A549 (cell line): ENCODE data around the gene TOP3B. TPM values are rescaled to one million over a fixed set of nuclear protein-coding genes. Genes with fewer than 3 reads are reported as not detected.

Source experiments
- ATAC-seq, 2 experiments: fragments of 200-7000 bp in 1 of 2; fragments of >200 bp in 1 of 2; cut with Nextera tagmentation in 1 of 2; cut with Tn5 transposase in 1 of 2; 3 replicates each; pipeline versions ENCODE4 v1.8.0 to v1.9.1; 2018 to 2020; ENCODE audit warnings: mild to moderate bottlenecking in 1 of 2, moderate library complexity in 1 of 2
- CTCF ChIA-PET: fragments of 300-600 bp; sonication (Branson Sonifier 250); formaldehyde crosslinking; extraction: SDS; loops from one replicate; lab custom pipeline; 2021; ENCODE audit warnings: antibody characterized with exemption, inconsistent platforms; lab: Yijun Ruan, JAX
- POLR2A ChIA-PET: fragments of 350-600 bp; formaldehyde crosslinking; extraction: SDS; loops from one replicate; lab custom pipeline; 2021; ENCODE audit warnings: antibody characterized with exemption, inconsistent platforms; lab: Yijun Ruan, JAX
- DNase-seq, 2 experiments: peaks; one replicate each; pipeline versions ENCODE4 v3.0.0 to v3.0.0-alpha.2; 2011 to 2016; ENCODE audit warnings: low read depth in 1 of 2, low spot score in 1 of 2
- FAIRE-seq: peaks from 2 replicates; lab custom pipeline; 2011; peaks lifted over from hg19 to GRCh38; lab: Jason Lieb, UNC
- H3K27ac ChIP-seq, 2 experiments: fragments of >200 bp; sonication (Bioruptor Twin); formaldehyde crosslinking; 3 replicates each; pipeline ENCODE4 v1.5.1; 2016 to 2017
- H3K4me1 ChIP-seq: fragments of >200 bp; sonication (Bioruptor Twin); formaldehyde crosslinking; 3 replicates; pipeline ENCODE4 v1.6.1; 2016
- H3K4me2 ChIP-seq: fragments of >200 bp; sonication (Bioruptor Twin); formaldehyde crosslinking; 3 replicates; pipeline ENCODE4 v1.6.1; 2016
- H3K4me3 ChIP-seq: fragments of >200 bp; sonication (Bioruptor Twin); formaldehyde crosslinking; 3 replicates; pipeline ENCODE4 v1.5.1; 2016
- H3K9me3 ChIP-seq: fragments of >200 bp; sonication (Bioruptor Twin); formaldehyde crosslinking; 3 replicates; pipeline ENCODE4 v1.6.1; 2016
- BCL3 ChIP-seq: fragments of >200 bp; sonication (Bioruptor Twin); formaldehyde crosslinking; IDR thresholded peaks from 3 replicates; pipeline ENCODE4 v1.6.1; 2016
- BHLHE40 ChIP-seq: IDR thresholded peaks from 2 replicates; pipeline ENCODE4 v1.6.1; 2012; ENCODE audit warnings: low read depth, low read length, inconsistent platforms
- CBX2 ChIP-seq: fragments of 200-600 bp; sonication (generic); IDR thresholded peaks from 2 replicates; pipeline ENCODE4 v1.6.1; 2016; ENCODE audit warnings: low read depth, mild to moderate bottlenecking, borderline replicate concordance
- CEBPB ChIP-seq, 2 experiments: fragments of >200 bp in 1 of 2; sonication (Bioruptor Twin) in 1 of 2; formaldehyde crosslinking in 1 of 2; IDR thresholded peaks; 2 replicates each; pipeline ENCODE4 v1.6.1; 2012 to 2016
- CHD4 ChIP-seq: fragments of 200-600 bp; sonication (generic); IDR thresholded peaks from 2 replicates; pipeline ENCODE4 v1.6.1; 2016; ENCODE audit warnings: antibody characterized with exemption, mild to moderate bottlenecking, borderline replicate concordance
- E2F6 ChIP-seq: IDR thresholded peaks from 2 replicates; pipeline ENCODE4 v1.6.1; 2012; ENCODE audit warnings: low read depth, borderline replicate concordance
- EP300 ChIP-seq, 2 experiments: fragments of >200 bp; sonication (Bioruptor Twin); formaldehyde crosslinking; IDR thresholded peaks; 2 replicates in 1 of 2; 3 replicates in 1 of 2; pipeline ENCODE4 v1.6.1; 2016 to 2017
- FOSB ChIP-seq: fragments of 250-450 bp; sonication (Bioruptor Pico); IDR thresholded peaks from 2 replicates; pipeline ENCODE4 v1.5.0; 2020; ENCODE audit warnings: mild to moderate bottlenecking, moderate library complexity
- GATA3 ChIP-seq: IDR thresholded peaks from 2 replicates; pipeline ENCODE4 v1.6.1; 2012; ENCODE audit warnings: borderline replicate concordance
- HDAC2 ChIP-seq: fragments of 200-600 bp; sonication (generic); IDR thresholded peaks from 2 replicates; pipeline ENCODE4 v1.6.1; 2016
- JUN ChIP-seq, 2 experiments: fragments of >200 bp; sonication (Bioruptor Twin); formaldehyde crosslinking; IDR thresholded peaks; 2 replicates in 1 of 2; 3 replicates in 1 of 2; pipeline ENCODE4 v1.6.1; 2016 to 2017
- KDM1A ChIP-seq: fragments of 200-600 bp; sonication (generic); IDR thresholded peaks from 2 replicates; pipeline ENCODE4 v1.6.1; 2016; ENCODE audit warnings: low read depth, mild to moderate bottlenecking
- KDM5A ChIP-seq: fragments of 200-600 bp; sonication (generic); IDR thresholded peaks from 2 replicates; pipeline ENCODE4 v1.6.1; 2016; ENCODE audit warnings: antibody characterized with exemption, mild to moderate bottlenecking
- MAZ ChIP-seq: fragments of 150-350 bp; IDR thresholded peaks from 2 replicates; pipeline ENCODE4 v1.6.1; 2014; ENCODE audit warnings: antibody characterized with exemption, low read depth, low read length, borderline replicate concordance
- MYC ChIP-seq: IDR thresholded peaks from 2 replicates; pipeline ENCODE4 v1.6.1; 2012; ENCODE audit warnings: mild to moderate bottlenecking, inconsistent platforms, low read length, improper control_type of control experiment, borderline replicate concordance
- NFE2L2 ChIP-seq: fragments of 150-350 bp; conservative IDR thresholded peaks from 2 replicates; pipeline ENCODE4 v1.6.1; 2014; ENCODE audit warnings: low read length
- NR3C1 ChIP-seq: fragments of >200 bp; sonication (Bioruptor Twin); formaldehyde crosslinking; IDR thresholded peaks from 3 replicates; pipeline ENCODE4 v1.6.1; 2017
- POLR2A ChIP-seq: IDR thresholded peaks from 2 replicates; pipeline ENCODE4 v1.6.1; 2012; ENCODE audit warnings: mild to moderate bottlenecking, low read length
- RARB ChIP-seq: fragments of 250-450 bp; sonication (Bioruptor Pico); IDR thresholded peaks from 2 replicates; pipeline ENCODE4 v1.8.0; 2021; ENCODE audit warnings: mild to moderate bottlenecking, moderate library complexity
- RNF2 ChIP-seq: fragments of 200-600 bp; sonication (generic); IDR thresholded peaks from 2 replicates; pipeline ENCODE4 v1.6.1; 2016; ENCODE audit warnings: low read depth, mild to moderate bottlenecking, antibody characterized with exemption, moderate library complexity, borderline replicate concordance
- SMC3 ChIP-seq: fragments of >200 bp; sonication (Bioruptor Twin); formaldehyde crosslinking; IDR thresholded peaks from 3 replicates; pipeline ENCODE4 v1.6.1; 2018; ENCODE audit warnings: inconsistent platforms
- SREBF2 ChIP-seq: fragments of 450-650 bp; IDR thresholded peaks from 2 replicates; pipeline ENCODE4 v1.6.1; 2014; ENCODE audit warnings: mild to moderate bottlenecking, moderate library complexity
- ZC3H11A ChIP-seq: fragments of 450-650 bp; IDR thresholded peaks from 2 replicates; pipeline ENCODE4 v1.6.1; 2014; ENCODE audit warnings: antibody characterized with exemption, mild to moderate bottlenecking
- WGBS: methylation state at CpG from one replicate; pipeline ENCODE4 v1.1.6; 2017; ENCODE audit errors: missing lambda C conversion rate; 5-methylcytosine and 5-hydroxymethylcytosine counted together
- polyA plus RNA-seq, 4 experiments: library from polyadenylated mRNA; depleted of rRNA in 3 of 4; stranded (reverse); fragments of >200 nt; fragmentation: RNase III in 1 of 4; extraction: RNeasy Plus Mini Kit Qiagen cat#74134 plus additional on column Dnase treatment in 1 of 4; gene quantifications; 2 replicates in 3 of 4; 3 replicates in 1 of 4; pipeline ENCODE4 v1.2.3, GENCODE V29; 2011 to 2017
- TF ChIP-seq, protein P1 (sequence below): fragments of 200-600 bp; sonication (generic); IDR thresholded peaks from 2 replicates; pipeline ENCODE4 v1.6.1; 2016; ENCODE audit warnings: antibody characterized with exemption, mild to moderate bottlenecking, moderate library complexity

TOP3B gene
- polyA plus RNA-seq, 2 of the 4 experiments (the other 2 are of a cell fraction), result 11.5 to 19.8 TPM

DNA sequence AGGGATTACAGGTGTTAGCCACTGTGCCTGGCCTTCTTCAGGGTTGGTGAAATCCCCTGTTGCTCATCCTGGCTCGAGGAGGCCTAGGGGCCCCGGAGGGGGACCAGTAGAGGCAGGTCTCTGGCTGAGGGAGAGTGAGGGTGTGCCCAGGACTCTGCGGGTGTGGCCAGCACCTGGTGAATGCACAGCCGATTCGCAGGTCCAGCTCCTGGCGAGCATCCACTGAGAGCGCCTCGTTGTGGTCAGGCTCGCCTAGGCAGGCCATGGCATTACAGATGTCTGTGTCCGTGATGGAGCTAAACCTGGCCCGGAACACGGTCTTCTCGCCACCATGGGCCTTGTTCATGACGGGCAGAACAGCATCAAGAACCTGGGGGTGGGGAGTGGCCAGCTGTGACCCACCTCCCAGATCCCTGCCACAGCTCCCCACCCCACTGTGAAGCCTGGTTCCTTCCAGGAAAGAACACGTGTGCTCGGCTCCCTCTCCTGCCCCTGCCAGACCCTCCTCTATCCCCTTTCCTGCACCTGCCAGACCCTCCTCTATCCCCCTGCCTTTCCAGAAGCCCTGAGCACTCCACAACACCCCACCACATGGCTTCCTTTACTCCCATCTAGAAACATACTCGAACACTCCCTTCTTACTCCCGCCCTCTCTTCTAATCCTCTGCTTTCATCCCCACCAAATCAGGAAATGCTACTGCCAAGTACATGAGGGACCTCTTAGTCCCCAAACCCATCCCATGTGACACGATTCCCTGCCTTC, 12.4 kb downstream of the TOP3B start:
- H3K4me3 ChIP-seq, result no peak overlapping the region
- ChIA-PET CTCF (interaction anchor here (0.6 to 4.2 kb wide), 6 partner anchors 12 to 63 kb away, joined by 3 to 21 read pairs (median 4); partner anchors contain the start of genes PPM1F and TOP3B), POLR2A (no interaction called here)
- TF ChIP-seq E2F6 (no peak), JUN (IDR thresholded peaks at IDR 0.05) (no peak), EP300 (IDR thresholded peaks at IDR 0.05) (no peak), SREBF2 (no peak), MAZ (no peak), HDAC2 (no peak), KDM1A (no peak), GATA3 (no peak), POLR2A (no peak), RARB (CRISPR knock-in tag) (no peak), KDM5A (no peak), ZC3H11A (no peak), RNF2 (no peak), FOSB (CRISPR knock-in tag) (no peak), MYC (no peak), NR3C1 (no peak)
- H3K4me2 ChIP-seq, result no peak overlapping the region
- no peaks in the 10 kb centered on the region for H3K9me3 ChIP-seq
- no peak overlapping the region for H3K27ac ChIP-seq
- WGBS, result 95% methylated on average over 13 of the region's 19 CpGs
- ATAC-seq (no peak), FAIRE-seq (no peak), DNase-seq (no peak)
- H3K4me1 ChIP-seq, result no peaks in the 10 kb centered on the region

DNA sequence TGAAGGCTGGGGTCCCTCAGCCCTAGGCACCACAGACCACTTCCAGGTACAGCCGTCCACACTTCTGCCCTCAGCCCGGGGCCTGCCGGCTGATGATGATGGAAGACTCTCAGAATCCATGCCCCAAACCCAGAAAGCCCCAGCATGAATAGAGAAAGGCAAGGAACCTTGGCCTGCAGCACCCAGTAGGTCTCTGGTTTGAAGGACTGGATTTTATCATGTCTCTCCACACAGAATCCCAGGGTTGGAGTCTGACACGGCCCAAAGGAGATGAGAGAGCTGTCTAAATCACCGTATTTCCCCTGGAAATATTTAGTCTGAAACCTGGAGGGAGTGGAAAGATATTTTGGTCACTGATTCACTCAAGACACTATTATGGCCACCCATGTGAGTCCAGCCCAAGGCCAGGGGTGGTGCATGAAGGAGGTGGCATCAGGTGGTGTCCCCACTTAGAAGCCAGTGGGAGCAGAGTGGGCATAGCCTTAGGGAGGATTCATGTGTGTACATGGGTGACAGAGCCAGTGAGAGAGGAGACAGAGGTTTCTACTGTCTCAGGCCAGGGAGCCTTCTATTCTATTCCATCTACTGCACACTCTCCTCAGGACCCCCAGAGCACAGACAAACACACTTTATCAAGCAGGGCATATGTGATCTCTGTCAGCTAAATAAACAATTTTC, 14.0 kb downstream of the TOP3B start:
- H3K9me3 ChIP-seq, result no peaks in the 10 kb centered on the region
- ChIA-PET POLR2A (no interaction called here), CTCF (interaction anchor here (1.6 to 4.2 kb wide), 2 partner anchors 16 to 30 kb away, joined by 3 to 21 read pairs; partner anchors contain the start of gene PPM1F)
- H3K4me1 ChIP-seq, result no peaks in the 10 kb centered on the region
- 89% methylated on average over 4 of the region's 5 CpGs for WGBS
- H3K4me3 ChIP-seq, result no peak overlapping the region
- H3K27ac ChIP-seq, result no peak overlapping the region
- ATAC-seq (no peak), FAIRE-seq (no peak), DNase-seq (no peak)
- H3K4me2 ChIP-seq, result no peak overlapping the region
- TF ChIP-seq CBX2, result no peak
- no peak for TF ChIP-seq ZC3H11A
- no peak for TF ChIP-seq NFE2L2
- TF ChIP-seq RARB (CRISPR knock-in tag), result no peak
- no peak for TF ChIP-seq MAZ
- TF ChIP-seq, protein P1, sequence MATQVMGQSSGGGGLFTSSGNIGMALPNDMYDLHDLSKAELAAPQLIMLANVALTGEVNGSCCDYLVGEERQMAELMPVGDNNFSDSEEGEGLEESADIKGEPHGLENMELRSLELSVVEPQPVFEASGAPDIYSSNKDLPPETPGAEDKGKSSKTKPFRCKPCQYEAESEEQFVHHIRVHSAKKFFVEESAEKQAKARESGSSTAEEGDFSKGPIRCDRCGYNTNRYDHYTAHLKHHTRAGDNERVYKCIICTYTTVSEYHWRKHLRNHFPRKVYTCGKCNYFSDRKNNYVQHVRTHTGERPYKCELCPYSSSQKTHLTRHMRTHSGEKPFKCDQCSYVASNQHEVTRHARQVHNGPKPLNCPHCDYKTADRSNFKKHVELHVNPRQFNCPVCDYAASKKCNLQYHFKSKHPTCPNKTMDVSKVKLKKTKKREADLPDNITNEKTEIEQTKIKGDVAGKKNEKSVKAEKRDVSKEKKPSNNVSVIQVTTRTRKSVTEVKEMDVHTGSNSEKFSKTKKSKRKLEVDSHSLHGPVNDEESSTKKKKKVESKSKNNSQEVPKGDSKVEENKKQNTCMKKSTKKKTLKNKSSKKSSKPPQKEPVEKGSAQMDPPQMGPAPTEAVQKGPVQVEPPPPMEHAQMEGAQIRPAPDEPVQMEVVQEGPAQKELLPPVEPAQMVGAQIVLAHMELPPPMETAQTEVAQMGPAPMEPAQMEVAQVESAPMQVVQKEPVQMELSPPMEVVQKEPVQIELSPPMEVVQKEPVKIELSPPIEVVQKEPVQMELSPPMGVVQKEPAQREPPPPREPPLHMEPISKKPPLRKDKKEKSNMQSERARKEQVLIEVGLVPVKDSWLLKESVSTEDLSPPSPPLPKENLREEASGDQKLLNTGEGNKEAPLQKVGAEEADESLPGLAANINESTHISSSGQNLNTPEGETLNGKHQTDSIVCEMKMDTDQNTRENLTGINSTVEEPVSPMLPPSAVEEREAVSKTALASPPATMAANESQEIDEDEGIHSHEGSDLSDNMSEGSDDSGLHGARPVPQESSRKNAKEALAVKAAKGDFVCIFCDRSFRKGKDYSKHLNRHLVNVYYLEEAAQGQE, result no peak
- TF ChIP-seq BCL3, result no peak
- no peak for TF ChIP-seq CHD4
- TF ChIP-seq SMC3, result no peak
- no peak for TF ChIP-seq MYC
- no peak for TF ChIP-seq BHLHE40
- TF ChIP-seq CEBPB (IDR thresholded peaks at IDR 0.05), result no peak
